Measurements from ENCODE around the gene ETV6.
"Not testable (repeated sequence)": the region's sequence is repeated elsewhere in the genome, so short reads cannot be mapped to it uniquely, and the experiment has no call there.

- TF ChIP-seq RNF2 (IDR thresholded peaks at IDR 0.05); NONO (IDR thresholded peaks at IDR 0.05; ENCODE audit: low read depth in 2 of 2, low read length in 1 of 2); KAT2B (IDR thresholded peaks at IDR 0.05; ENCODE audit: low read depth, low read length); CHD1 (IDR thresholded peaks at IDR 0.05; ENCODE audit: low read length); ZNF398 (CRISPR knock-in tag; IDR thresholded peaks at IDR 0.05); FIP1L1 (IDR thresholded peaks at IDR 0.05; ENCODE audit: low read depth, low read length, poor library complexity, severe bottlenecking); FOSL1 (tag; conservative IDR thresholded peaks at IDR 0.05); ATF6 (CRISPR knock-in tag; IDR thresholded peaks at IDR 0.05); E2F4 (CRISPR knock-in tag; IDR thresholded peaks at IDR 0.05; ENCODE audit: low read depth); CTCF (IDR thresholded peaks at IDR 0.05 in 2 of 3, conservative IDR thresholded peaks at IDR 0.05 in 1 of 3; ENCODE audit: insufficient read depth in 2 of 3, low read depth in 1 of 3, low read length in 3 of 3); RCOR1 (IDR thresholded peaks at IDR 0.05; ENCODE audit: borderline replicate concordance in 1 of 2, low read depth in 2 of 2, low read length in 2 of 2); ZNF134 (CRISPR knock-in tag; conservative IDR thresholded peaks at IDR 0.05); FOS (IDR thresholded peaks at IDR 0.05; ENCODE audit: extremely low read depth, insufficient read length): not testable (repeated sequence)
These were observed 32.2 kb downstream of the ETV6 start for GRCh38 chr12:11681695-11682094.
